ENCODE results near the gene EP400. TPM values are rescaled to one million over a fixed set of nuclear protein-coding genes. Genes with fewer than 3 reads are reported as not detected.

The EP400 gene
- total and polyA plus RNA-seq, 2 of the 4 experiments (the other 2 are of a cell fraction) = 4.3 to 11.4 TPM

GRCh38 chr12:131963381-131963780, 13.6 kb downstream of the EP400 start:
- Histone ChIP-seq H3K23ac (ENCODE audit: low read depth, low read length) (no peak overlapping the region), H2BK120ac (ENCODE audit: low read depth, low read length) (no peak overlapping the region), H2BK15ac (ENCODE audit: low read depth, low read length) (no peak overlapping the region), H3K4me1 (ENCODE audit: control insufficient read depth, insufficient read depth, low read length) (peaks cover 8% of the 10 kb centered on the region), H3K18ac (ENCODE audit: low read depth, low read length) (no peak overlapping the region), H3K4me3 (ENCODE audit: insufficient read depth, low read depth, low read length) (no peak overlapping the region), H3K27ac (ENCODE audit: insufficient read depth, low read length) (no peak overlapping the region), H3K27me3 (ENCODE audit: control insufficient read depth, insufficient read depth, low read length) (no peaks in the 10 kb centered on the region), H2AFZ (replicated peaks; ENCODE audit: low read length, poor library complexity) (no peak overlapping the region), H4K8ac (ENCODE audit: low read depth in 2 of 2, low read length in 2 of 2) (no peak overlapping the region), H3K56ac (ENCODE audit: extremely low read depth, insufficient read depth, low read length) (no peak overlapping the region), H2AK9ac (replicated peaks; ENCODE audit: low read depth, low read length, poor library complexity) (no peak overlapping the region), H3K4ac (ENCODE audit: low read depth, low read length) (no peak overlapping the region), H2BK20ac (ENCODE audit: low read depth, low read length) (no peak overlapping the region), H3K14ac (replicated peaks; ENCODE audit: low read depth, low read length) (no peak overlapping the region), H3K9ac (ENCODE audit: low read depth, low read length) (no peak overlapping the region), H2AK5ac (ENCODE audit: low read depth, low read length) (no peak overlapping the region), H3K9me1 (ENCODE audit: insufficient read depth, low read length) (peaks cover 19% of the 10 kb centered on the region), H4K5ac (ENCODE audit: low read depth, low read length) (no peak overlapping the region), H4K91ac (ENCODE audit: insufficient read depth, low read depth, low read length) (no peak overlapping the region), H3K36me3 (ENCODE audit: control insufficient read depth, insufficient read depth, low read length) (peaks cover 5% of the 10 kb centered on the region), H2BK5ac (ENCODE audit: low read depth, low read length, poor library complexity, severe bottlenecking) (no peak overlapping the region), H3K9me3 (ENCODE audit: control insufficient read depth, insufficient read depth, low read length) (no peaks in the 10 kb centered on the region), H4K20me1 (ENCODE audit: insufficient read depth, low read length) (peaks cover 45% of the 10 kb centered on the region), H3K79me1 (ENCODE audit: low read depth in 1 of 2, low read length in 2 of 2) (peaks cover 20 to 63% of the 10 kb centered on the region in 2 experiments), H3K4me2 (ENCODE audit: low read depth, low read length) (no peak overlapping the region)
- no peak for DNase-seq
- WGBS, 2 experiments (ENCODE audit: extremely low coverage in 2 of 2, insufficient read length in 1 of 2) = 90% methylated on average over 2 of the region's 4 CpGs; no CpG with 5 or more reads in 1 of the 2 experiments
- no peak for ATAC-seq (ENCODE audit: low read depth)
- CTCF ChIA-PET = interaction anchor here (0.7 kb wide), 1 partner anchor 12 kb away, joined by 3 read pairs; no protein-coding TSS in a partner anchor
- POLR2A ChIA-PET (ENCODE audit: unreplicated experiment) = no interaction called here
- no TSS peak for BruUV-seq (replicated peaks)
- TF ChIP-seq, protein P1, sequence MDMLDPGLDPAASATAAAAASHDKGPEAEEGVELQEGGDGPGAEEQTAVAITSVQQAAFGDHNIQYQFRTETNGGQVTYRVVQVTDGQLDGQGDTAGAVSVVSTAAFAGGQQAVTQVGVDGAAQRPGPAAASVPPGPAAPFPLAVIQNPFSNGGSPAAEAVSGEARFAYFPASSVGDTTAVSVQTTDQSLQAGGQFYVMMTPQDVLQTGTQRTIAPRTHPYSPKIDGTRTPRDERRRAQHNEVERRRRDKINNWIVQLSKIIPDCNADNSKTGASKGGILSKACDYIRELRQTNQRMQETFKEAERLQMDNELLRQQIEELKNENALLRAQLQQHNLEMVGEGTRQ (IDR thresholded peaks at IDR 0.05; ENCODE audit: low read depth, low read length) = no peak
- no peak for TF ChIP-seq BHLHE40 (IDR thresholded peaks at IDR 0.05; ENCODE audit: low read depth, low read length)
- TF ChIP-seq CEBPB (IDR thresholded peaks at IDR 0.05; ENCODE audit: low read depth, low read length) = no peak
- no peak for TF ChIP-seq SMC3 (IDR thresholded peaks at IDR 0.05; ENCODE audit: low read depth, low read length)
- TF ChIP-seq RAD21 (IDR thresholded peaks at IDR 0.05; ENCODE audit: low read length) = no peak
- TF ChIP-seq NFE2L2 (IDR thresholded peaks at IDR 0.05; ENCODE audit: low read depth, low read length) = no peak
- TF ChIP-seq RCOR1 (IDR thresholded peaks at IDR 0.05; ENCODE audit: insufficient replicate concordance, low read length) = no peak
- no peak for TF ChIP-seq MAFK (IDR thresholded peaks at IDR 0.05; ENCODE audit: low read depth, low read length)
- TF ChIP-seq CTCF (conservative IDR thresholded peaks at IDR 0.05; ENCODE audit: low read depth, low read length) = no peak
- TF ChIP-seq RFX5 (IDR thresholded peaks at IDR 0.05; ENCODE audit: low read depth, low read length) = no peak
- no peak for TF ChIP-seq MAZ (IDR thresholded peaks at IDR 0.05; ENCODE audit: borderline replicate concordance, low read depth, low read length)
- in situ Hi-C loops (cut with MboI; ENCODE audit: low sequenced_read_pairs) (no loop called here), dilution Hi-C loops (cut with HindIII; ENCODE audit: low sequenced_read_pairs, unreplicated experiment) (no loop called here), intact Hi-C loops (cut with micrococcal nuclease) (no loop called here)
